ENCODE measurements around the gene SAT1. TPM values are rescaled to one million over a fixed set of nuclear protein-coding genes. Genes with fewer than 3 reads are reported as not detected.
A peak's percentile ranks its signal among the peaks of the same experiment; 100 is the strongest.

The SAT1 gene
- total RNA-seq, 4 donors from 2014 or later = 287 to 793 (median 450) TPM

DNA sequence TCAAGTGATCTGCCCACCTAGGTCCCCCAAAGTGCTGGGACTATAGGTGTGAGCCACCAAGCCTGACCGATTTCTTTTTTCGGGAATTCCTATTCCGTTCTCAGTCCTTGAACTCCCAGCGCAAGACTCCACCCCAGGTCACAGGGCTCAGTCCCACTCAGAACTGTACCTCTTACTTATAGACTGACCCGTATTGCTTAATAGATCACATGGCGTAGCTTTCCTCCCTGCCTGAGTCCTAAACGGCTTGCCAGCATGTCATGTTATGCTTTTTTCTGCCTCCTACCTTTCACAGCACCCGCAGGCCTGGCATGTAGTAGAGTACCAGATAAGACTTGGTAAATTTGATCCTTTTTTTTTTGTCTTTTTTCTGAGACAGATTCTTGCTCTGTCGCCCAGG is 22.4 kb downstream of the SAT1 start:
- intact Hi-C loops (cut with DNase I) = no loop called here
- DNase-seq = no peak
- H3K4me3 ChIP-seq = no peak overlapping the region
- H3K27ac ChIP-seq = peak overlapping the region in 3 of 4 donors; percentile 69 to 80 (median 72)
- H3K27me3 ChIP-seq = no peaks in the 10 kb centered on the region
- H3K9me3 ChIP-seq = no peaks in the 10 kb centered on the region
- H3K4me1 ChIP-seq = peaks cover 0 to 50% (median 3%) of the 10 kb centered on the region in 3 donors
- 79 to 86% methylated on average over 8 to 9 of the region's 9 CpGs for WGBS, 2 donors
- TF ChIP-seq, protein P1, sequence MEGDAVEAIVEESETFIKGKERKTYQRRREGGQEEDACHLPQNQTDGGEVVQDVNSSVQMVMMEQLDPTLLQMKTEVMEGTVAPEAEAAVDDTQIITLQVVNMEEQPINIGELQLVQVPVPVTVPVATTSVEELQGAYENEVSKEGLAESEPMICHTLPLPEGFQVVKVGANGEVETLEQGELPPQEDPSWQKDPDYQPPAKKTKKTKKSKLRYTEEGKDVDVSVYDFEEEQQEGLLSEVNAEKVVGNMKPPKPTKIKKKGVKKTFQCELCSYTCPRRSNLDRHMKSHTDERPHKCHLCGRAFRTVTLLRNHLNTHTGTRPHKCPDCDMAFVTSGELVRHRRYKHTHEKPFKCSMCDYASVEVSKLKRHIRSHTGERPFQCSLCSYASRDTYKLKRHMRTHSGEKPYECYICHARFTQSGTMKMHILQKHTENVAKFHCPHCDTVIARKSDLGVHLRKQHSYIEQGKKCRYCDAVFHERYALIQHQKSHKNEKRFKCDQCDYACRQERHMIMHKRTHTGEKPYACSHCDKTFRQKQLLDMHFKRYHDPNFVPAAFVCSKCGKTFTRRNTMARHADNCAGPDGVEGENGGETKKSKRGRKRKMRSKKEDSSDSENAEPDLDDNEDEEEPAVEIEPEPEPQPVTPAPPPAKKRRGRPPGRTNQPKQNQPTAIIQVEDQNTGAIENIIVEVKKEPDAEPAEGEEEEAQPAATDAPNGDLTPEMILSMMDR (IDR thresholded peaks at IDR 0.05) = no peak
- no peak for TF ChIP-seq POLR2A (IDR thresholded peaks at IDR 0.05)
- no peaks in the 10 kb centered on the region for H3K36me3 ChIP-seq

DNA sequence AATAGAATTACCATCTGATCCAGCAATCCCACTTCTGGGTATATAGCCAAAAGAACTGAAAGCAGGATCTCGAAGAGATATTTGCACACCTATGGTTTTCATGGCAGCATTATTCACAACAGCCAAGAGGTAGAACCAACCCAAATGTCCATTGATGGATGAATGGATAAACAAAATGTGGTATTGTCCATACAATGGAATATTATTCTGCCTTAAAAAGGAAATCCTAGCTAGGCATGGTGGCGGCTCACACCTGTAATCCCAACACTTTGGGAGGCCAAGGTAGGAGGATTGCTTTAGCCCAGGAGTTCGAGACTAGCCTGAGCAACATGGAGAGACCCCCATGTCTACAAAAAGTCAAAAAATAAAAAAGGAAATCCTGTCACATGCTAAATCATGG is 27.3 kb downstream of the SAT1 start:
- WGBS, 2 donors = 72 to 86% methylated on average over 2 to 3 of the region's 3 CpGs

DNA sequence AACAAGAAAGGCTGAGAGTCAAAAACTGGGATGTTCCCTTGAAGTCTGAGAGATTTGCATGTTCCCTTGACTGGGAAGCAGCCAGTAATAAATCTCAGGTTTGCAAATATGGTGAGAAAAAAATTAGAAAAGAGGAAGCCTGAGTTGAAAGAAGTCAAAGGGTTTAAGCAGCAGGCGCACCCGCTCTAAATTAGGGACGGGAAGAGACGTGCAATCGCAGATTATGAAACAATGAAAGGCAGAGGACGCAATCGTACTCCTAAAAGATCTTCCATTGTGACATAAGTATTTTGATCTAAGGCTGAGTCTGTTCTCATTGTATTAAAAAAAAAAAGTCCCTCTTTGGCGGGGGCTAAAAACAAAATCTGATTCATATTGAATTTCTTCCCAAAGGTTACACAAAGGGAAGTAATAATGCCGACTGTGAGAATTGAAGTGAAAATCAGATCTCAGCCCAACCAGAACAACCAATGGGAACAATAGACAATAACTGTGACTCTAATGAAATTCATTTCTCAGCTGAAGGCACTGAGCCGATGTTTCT is 28.2 kb downstream of the SAT1 start:
- H3K9me3 ChIP-seq = peaks cover 0 to 7% (median 0%) of the 10 kb centered on the region in 3 donors
- TF ChIP-seq, protein P1 (IDR thresholded peaks at IDR 0.05) = no peak
- no peak for TF ChIP-seq POLR2A (IDR thresholded peaks at IDR 0.05)
- peak overlapping the region; percentile 24 to 74 (median 49) for H3K27ac ChIP-seq
- H3K4me3 ChIP-seq = peak overlapping the region in 1 of 4 donors; percentile 4
- WGBS, 2 donors = 7 to 55% methylated on average over 10 of the region's 10 CpGs
- H3K36me3 ChIP-seq = no peaks in the 10 kb centered on the region
- no peaks in the 10 kb centered on the region for H3K27me3 ChIP-seq
- peaks cover 0 to 19% (median 0%) of the 10 kb centered on the region in 3 donors for H3K4me1 ChIP-seq
- intact Hi-C loops (cut with DNase I) = no loop called here
- DNase-seq = no peak

More for the DNA sequence above, 27.3 kb downstream of the SAT1 start:
- peaks cover 0 to 25% (median 0%) of the 10 kb centered on the region in 3 donors for H3K4me1 ChIP-seq
- no peaks in the 10 kb centered on the region for H3K27me3 ChIP-seq
- DNase-seq = no peak
- H3K36me3 ChIP-seq = no peaks in the 10 kb centered on the region
- peaks cover 0 to 7% (median 0%) of the 10 kb centered on the region in 3 donors for H3K9me3 ChIP-seq
- TF ChIP-seq POLR2A (IDR thresholded peaks at IDR 0.05) = no peak
- TF ChIP-seq, protein P1 (IDR thresholded peaks at IDR 0.05) = no peak
- intact Hi-C loops (cut with DNase I) = no loop called here
- peak overlapping the region in 1 of 4 donors; percentile 2 for H3K27ac ChIP-seq
- no peak overlapping the region for H3K4me3 ChIP-seq

DNA sequence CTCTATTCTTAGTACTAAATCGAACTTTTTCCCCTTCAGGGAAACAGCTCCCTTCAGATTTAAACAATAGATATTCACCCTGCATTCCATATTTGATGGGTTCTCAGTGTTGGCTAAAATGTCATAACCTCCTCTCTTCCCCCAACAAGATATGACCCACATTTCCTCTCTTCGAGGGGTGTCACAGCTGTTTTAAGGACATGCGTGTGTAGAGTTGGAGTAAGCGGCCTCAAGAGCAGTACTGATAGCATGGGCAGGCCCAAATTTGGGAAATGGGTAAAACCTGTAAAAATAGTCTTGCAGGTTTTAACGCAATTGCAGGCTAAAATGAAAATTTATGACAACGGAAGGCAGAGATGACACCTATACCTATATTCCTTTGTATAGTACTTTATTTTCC is 28.7 kb downstream of the SAT1 start:
- peaks cover 0 to 14% (median 0%) of the 10 kb centered on the region in 3 donors for H3K4me1 ChIP-seq
- intact Hi-C loops (cut with DNase I) = no loop called here
- WGBS, 2 donors = 56 to 76% methylated on average over 5 to 6 of the region's 6 CpGs
- no peak for DNase-seq
- peak overlapping the region; percentile 24 to 74 (median 49) for H3K27ac ChIP-seq
- no peak for TF ChIP-seq POLR2A (IDR thresholded peaks at IDR 0.05)
- TF ChIP-seq, protein P1 (IDR thresholded peaks at IDR 0.05) = no peak
- peak overlapping the region in 1 of 4 donors; percentile 4 for H3K4me3 ChIP-seq
- H3K36me3 ChIP-seq = no peaks in the 10 kb centered on the region
- H3K27me3 ChIP-seq = no peaks in the 10 kb centered on the region
- peaks cover 0 to 7% (median 0%) of the 10 kb centered on the region in 3 donors for H3K9me3 ChIP-seq

DNA sequence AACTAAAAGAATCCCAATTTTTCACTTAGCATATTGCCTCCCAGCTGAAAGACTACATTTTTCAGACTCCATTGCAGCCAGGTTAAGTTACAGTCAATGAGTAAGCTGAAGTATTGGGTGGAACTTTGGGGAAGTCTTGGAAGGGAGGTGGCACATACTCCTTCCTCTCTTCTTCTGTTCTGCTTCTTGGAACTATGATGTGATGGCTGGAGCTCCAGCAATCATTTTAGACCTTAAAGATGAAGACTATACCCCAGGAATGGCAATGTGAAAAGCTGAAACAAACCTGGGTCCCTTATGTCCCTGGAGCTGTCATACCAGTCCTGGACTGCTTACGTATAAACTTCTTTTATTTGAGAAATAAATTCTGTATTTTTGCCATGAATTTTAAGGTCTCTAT is 30.8 kb downstream of the SAT1 start:
- intact Hi-C loops (cut with DNase I) = no loop called here
- 100% methylated on average over 1 of the region's 1 CpG for WGBS, 2 donors
- no peak for TF ChIP-seq POLR2A (IDR thresholded peaks at IDR 0.05)
- TF ChIP-seq, protein P1 (IDR thresholded peaks at IDR 0.05) = no peak

More for the DNA sequence above, 30.8 kb downstream of the SAT1 start:
- H3K4me3 ChIP-seq = no peak overlapping the region
- peaks cover 0 to 7% (median 0%) of the 10 kb centered on the region in 3 donors for H3K9me3 ChIP-seq
- DNase-seq = no peak
- no peaks in the 10 kb centered on the region for H3K36me3 ChIP-seq
- no peak overlapping the region for H3K27ac ChIP-seq
- H3K27me3 ChIP-seq = no peaks in the 10 kb centered on the region
- no peaks in the 10 kb centered on the region for H3K4me1 ChIP-seq
